ENCODE measurements around the gene AS3MT.
A peak's percentile ranks its signal among the peaks of the same experiment; 100 is the strongest.

Gene AS3MT

DNA sequence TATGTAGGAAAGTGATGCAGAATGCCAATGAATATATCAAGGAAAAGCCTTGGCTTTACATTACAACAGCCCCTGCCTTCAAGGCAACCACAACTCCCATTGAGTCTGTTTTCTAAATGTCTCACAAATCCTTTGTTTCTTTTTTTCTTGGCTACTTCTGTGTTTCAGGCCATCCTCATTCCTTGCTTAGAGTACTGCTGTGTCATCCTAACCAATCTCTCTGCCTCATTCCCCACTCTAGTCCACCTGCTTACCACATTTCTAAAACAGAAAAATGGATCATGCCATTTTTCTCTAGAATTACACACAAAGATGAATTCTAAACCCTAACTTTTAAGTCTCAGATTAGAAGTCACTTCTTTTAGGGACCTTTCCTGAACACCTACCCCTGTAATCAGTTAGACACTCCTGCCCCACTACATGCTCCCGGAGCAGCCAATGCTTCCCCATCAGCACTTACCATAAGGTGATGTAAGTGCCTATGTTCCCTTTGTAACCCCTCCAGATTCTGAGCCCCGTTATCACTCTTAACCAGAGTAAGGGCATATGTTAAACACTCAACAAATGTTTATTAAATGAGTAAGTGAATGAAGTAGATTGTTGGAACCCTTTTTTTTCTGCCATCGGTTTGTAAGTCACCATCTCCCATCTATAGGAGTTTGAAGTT lies 12.4 kb upstream of the AS3MT start:
- DNase-seq: no peak

DNA sequence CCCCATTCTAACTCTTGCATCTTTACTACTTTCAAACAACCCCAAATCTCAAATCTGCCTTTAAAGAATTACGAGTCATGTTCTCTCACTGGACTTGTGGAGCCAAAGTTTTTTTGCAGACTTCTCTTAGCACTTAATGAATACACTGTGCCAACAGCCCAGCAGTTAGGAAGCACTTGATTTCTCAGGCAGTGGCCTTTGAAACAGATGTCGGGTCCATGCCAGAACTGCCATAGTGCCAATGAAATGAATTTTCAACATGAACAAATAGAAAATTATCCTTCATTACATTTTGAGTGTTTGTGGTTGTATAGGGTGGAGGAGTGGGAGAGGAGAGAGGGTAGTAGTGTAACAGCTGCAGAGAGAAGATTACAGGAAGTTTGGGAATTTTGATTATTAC lies 9.4 kb upstream of the AS3MT start:
- DNase-seq: no peak

DNA sequence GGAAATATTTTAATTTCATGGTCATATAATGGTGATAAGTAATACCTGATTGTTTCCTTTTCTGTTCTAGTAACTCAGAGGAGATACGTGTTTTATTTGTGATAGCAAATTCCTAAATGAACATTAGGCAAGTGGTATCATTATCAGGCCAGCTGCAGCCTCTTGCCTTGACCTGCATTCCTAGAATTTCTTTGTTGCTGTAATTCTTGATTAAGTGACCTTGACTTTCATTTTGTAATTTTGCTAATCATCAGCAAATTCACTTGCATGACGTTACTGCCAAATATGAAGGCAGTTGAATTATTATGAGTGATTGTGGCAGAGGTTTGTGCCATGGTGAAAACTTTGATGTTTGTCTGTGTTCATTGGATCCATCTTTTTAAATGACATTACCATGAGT lies 5.6 kb upstream of the AS3MT start:
- DNase-seq: no peak

DNA sequence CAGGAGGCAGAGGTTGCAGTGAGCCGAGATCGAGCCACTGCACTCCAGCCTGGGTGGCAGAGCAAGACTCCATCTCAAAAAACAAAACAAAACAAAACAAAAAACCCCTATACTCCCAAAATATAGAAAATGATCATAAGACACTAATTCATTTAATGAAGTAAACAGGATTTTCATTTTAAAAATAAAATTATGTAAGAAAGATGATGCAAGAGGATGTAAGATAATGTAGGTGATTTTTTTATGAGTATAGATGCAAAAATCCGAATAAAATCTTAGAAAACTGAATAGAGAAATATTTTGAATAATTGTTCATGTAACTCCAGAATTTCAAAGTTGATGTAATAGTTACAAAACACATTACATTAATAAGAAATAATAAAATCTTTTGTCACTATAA lies 3.6 kb upstream of the AS3MT start:
- no peak for DNase-seq

DNA sequence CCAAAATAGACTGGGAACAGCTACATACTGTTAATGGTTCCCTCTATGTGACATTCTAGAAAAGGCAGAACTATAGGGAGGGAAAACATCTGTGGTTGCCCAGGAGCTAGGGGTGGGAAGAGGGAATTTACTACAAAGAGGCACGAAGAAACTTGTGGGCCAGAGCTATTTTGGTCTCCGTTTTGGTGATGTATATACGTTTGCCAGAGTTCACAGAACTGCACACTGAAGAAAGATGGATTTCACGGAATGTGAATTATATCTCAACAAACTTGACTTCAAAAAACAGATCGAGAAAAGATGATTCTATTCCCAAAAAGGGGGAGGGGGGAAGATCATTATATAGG lies 386 bp upstream of the AS3MT start:
- no peak for DNase-seq

DNA sequence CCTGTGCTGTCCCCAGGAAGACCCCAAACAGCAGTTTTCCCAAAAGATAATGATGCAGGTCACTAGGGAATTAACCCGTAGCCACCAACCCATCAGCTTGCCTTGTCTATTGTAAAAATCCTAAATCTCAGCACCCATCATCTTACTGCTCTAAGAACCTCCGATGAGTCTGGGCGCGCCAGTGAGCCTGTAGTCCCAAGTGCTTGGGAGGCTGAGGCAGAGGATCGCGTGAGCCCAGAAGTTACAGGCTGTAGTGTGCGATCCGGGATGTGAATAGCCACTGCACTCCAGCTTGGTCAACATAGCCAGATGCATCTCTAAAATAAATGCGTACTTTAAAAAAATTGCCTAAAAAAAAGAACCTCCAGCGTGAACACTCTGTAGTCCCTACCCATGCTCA lies 951 bp downstream of the AS3MT start:
- DNase-seq: no peak

DNA sequence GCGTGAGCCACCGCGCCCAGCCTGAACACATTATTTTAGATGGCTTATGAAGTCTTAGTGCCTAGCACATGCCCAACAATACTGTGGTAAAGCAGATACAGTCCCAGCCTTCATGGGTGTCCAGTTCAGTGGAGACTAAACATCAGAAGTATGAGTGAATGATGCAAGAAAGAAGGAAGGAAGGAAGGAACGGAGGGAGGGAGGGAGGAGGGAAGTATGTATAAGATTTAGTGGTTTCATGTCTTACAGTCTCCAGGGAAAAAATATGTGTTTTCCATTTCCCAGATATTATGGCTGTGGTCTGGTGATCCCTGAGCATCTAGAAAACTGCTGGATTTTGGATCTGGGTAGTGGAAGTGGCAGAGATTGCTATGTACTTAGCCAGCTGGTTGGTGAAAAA lies 2.9 kb downstream of the AS3MT start:
- DNase-seq: no peak

DNA sequence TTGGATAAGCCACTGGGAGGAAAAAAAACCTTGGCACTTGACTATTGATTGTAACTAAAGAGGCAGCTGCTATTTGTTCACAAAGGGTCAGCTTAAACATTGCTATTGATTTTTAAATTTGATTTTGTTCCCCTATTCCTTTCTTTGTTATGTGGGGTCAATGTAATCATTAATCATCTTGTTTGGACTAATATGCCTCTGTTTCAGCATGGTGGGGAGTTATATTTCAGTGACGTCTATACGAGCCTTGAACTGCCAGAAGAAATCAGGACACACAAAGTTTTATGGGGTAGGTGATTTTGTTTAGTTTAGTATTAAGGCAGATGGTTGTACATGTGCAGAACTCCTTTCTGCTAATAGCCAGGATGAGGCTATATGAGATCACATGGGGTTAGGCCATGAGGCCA lies 7.5 kb downstream of the AS3MT start:
- DNase-seq: no peak

DNA sequence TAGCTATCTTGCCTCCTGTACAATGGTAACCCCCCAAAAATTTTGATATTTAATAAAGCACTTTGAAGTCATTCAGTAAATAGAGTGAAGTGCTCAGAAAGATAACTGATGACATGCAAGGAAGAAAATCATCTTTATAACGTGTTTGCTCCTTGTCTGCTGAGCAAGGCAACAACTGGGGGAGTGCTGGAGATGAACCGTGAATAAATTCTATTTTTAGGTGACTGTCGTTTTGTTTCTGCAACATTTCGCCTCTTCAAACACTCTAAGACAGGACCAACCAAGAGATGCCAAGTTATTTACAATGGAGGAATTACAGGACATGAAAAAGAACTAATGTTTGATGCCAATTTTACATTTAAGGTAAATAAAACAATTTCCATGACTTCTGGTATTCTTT lies 9.4 kb downstream of the AS3MT start:
- DNase-seq: no peak

DNA sequence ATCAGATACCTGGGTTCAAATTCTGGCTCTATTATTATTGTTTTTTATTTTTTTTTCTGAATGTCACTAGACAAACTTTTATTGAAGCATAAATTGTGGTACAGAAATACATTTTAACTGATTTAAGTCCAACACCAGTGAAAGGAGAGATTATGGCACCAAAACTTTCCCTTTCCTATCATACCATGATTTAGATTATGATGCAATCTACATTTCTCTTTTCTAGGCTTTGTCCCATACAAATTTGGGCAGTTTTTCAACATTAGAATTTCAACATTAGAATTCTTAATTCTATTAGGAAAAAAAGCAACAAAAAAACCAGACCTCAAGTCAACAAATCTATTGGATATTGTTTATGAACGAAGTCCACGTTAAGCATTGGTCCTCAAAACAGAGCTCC lies 11.0 kb downstream of the AS3MT start:
- no peak for DNase-seq

DNA sequence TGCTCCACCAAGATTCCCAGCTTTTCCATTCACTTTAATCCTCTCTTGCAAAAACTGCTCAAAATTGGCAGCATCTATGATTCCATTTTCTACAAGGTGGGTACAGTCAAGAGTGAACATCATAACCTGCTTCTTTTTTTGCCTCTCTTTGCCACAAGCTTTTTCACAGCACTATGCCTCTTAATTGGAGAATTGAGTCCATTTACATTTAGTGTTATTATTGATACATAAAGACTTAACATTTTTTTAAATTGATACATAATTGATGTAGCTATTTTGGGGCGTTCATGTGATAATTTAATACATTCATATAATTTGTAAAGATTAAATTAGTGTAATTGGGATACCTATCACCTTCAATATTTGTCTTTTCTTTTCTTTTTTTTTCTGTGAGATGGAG lies 18.8 kb downstream of the AS3MT start:
- DNase-seq: no peak

DNA sequence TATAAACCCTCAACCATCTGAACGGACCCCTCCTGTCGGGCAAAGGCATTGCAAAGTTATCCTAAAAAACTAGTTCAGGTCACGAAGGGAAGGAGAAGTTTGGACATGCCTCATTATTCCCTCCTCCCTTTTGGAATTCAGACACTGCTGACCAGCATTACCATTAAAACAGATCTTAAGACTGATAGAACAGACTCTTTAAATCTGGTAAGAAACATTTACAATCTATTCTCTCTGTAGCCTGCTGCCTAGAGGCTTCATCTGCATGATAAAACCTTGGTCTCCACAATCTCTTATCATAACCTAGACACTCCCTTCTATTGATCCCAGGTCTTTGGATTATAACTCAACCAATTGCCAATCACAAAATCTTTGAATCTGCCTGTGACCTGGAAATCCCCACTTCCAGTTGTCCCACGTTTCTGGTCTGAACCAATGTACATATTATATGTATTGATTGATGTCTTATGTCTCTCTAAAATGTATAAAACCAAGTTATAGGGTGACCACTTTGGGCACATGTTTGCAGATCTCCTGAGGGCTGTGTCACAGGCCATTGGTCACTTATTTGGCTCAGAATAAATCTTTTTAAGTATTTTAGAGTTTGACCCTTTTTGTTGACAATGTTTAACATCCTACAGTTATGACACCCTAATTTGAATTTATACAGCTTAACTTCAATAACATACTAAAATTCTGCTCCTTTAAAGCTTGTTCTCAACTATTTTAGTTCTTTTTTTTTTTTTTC lies 25.4 kb downstream of the AS3MT start:
- no peak for DNase-seq

DNA sequence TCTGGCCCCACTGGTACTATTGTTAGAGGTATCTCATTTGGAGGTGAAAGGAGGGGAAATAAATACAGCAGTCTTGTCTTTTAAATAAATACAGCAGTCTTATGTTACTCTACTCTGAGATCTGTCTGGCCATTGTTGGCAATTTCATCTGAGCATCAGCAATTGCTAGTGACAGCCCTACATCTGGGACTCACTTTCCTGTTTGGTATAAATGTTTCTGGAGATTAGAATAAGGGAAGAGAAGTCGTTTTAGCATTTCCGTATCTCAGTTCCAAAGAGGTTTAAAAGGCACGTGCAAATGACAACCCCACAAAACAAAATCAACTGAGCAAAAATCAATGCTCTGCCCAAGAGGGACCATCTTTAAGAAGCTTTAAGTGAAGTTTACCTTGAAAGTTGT lies 30.7 kb downstream of the AS3MT start:
- DNase-seq: no peak

DNA sequence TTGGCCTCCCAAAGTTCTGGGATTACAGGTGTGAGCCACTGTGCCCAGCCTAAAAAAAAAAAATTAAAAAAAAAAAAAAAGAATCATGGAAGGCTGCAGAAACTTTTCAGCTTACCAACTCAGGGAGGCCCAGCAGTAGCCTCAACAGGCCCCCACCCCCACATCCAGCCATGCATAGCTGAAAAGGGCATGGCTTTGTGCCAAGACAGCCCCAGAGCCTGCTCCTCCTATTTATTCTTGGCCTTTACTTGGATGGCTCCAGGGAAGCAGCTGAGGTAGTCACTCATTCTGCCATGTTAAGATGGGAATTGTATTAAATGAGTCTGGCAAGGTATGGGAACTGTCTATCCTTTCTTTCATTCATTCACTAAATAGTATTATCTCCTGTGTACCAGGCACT lies 35.1 kb downstream of the AS3MT start:
- no peak for DNase-seq

DNA sequence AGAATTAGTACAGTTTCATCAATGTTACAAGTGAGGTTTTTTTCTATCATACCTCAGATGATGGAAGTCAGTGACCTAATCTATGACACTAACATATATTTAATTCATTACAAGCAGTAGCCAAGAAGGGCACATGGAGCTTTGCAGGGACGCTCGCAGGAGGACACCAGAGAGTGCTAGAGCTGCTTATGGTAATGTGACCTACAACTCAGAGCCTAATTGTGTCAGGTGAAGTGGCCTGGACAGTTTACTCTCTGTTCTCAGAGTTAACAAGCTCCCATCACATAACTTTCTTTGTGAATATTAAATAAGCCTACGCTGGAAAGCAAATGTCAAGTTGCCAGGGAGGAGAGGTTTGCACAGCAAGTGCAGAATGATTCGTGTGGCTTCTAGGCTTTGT lies 37.2 kb downstream of the AS3MT start:
- DNase-seq: no peak

DNA sequence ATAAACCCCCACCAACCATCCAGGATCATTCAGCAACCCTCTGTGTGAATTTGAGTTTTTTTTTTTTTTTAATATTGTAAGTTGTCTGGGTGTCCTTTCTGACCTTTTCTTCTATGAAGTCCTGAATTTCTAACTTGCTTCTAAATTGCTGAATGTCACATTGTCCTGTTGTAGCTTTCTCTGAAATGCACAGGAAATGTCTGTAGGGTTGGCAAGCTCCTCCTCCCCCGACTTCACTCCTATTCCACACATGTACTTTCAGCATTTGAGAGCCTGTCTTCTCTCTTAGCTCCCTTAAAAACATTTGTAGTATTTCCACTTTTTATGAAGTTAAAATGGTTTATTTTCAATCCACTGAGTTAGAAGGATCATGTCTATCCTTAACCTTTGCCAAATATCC lies 45.5 kb downstream of the AS3MT start:
- DNase-seq: no peak

DNA sequence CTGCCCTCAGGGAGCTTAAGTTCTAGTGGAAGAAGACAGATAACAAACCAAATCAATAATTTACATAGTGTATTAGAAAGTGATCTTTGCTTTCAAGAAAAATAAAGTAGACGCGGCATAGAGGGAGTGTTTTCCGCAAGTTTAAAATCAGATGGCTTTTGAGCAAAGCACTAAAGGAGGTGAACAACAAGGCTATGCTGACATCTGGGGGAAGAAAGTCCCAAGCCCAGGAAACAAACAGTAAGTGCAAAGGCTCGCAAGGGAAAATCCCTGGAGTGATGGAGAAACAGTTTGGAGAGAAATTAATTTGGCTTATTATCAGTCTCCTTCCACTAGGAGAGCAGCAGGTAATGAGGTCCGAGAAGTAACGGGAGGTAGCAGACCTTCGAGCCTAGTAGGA lies 46.9 kb downstream of the AS3MT start:
- no peak for DNase-seq

DNA sequence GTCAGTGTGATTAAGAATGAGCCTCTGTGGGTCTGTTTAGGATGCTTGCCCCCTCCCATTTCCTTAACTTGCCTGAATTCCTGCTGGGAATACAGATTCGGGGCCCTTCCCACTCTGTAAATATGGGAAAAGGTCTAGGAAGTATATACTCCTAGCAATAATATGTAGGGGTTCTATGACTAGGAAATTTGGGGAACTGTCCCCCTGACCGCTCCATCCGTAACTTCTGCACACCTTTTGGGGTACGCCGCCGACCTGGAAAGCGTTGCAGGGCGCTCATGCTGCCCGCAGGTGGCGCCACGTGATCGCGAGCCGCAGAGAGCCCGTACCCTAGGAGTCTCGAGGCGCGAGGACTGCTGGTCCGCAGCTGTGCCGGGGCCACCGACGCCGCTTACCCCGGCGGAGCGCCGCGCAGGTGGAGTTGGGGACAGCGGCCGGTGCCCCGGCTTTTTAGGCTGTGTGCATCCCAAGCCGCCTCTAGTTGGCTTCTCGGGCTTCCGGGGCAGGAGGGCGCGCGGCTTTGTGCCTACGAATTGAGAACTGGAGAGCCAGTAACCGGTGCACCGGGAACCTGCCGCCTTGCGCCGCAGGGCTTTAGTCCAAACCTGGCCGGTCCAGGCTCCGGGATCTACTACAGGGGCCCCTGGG lies 48.2 kb downstream of the AS3MT start:
- DNase-seq: no peak

DNA sequence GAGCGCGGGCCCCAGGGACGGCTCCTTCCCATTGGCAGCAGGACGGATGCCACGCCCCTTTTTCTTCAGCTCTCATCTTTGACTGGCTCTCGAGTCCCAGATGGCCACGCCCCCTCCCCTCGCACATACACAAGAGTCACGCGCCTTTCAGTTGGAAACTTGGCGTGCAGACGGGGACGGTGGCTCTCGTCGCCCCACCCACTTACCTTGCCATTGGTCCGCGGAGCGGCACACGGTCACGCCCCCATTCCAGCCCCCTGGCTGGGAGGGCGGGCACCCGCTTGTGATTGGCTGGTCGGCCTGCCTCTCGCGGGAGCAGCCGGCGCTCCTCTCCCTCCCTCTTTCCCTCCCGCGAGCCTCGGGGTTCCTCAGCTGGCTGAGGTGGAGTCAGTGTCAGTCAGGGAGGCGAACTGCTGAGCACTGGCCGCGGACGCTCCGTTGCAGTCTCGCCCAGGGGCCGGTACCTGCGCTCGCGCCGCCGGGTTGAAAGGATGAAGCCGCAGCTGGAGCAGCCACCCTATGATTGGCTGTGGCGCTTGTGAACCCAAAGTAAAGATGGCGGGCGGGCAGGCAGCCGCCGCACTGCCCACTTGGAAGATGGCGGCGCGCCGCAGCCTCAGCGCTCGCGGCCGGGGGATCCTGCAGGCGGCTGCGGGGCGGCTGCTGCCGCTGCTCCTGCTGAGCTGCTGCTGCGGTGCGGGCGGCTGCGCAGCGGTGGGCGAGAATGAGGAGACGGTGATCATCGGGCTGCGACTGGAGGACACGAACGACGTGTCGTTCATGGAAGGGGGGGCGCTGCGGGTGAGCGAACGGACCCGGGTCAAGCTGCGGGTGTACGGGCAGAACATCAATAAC lies 48.9 kb downstream of the AS3MT start, which contains the start of gene CNNM2:
TSS of gene CNNM2 (plus strand) at position 333 of the 855 bp plus-strand sequence. CDS start at position 520, 187 bp downstream.
- DNase-seq: peak; percentile 100

DNA sequence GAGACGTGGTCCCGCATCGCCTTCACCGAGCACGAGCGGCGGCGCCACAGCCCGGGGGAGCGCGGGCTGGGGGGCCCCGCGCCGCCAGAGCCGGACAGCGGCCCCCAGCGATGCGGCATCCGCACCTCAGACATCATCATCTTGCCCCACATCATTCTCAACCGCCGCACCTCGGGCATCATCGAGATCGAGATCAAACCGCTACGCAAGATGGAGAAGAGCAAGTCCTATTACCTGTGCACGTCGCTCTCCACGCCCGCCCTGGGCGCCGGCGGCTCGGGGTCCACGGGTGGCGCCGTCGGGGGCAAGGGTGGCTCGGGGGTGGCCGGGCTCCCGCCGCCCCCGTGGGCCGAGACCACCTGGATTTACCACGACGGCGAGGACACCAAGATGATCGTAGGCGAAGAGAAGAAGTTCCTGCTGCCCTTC lies 49.6 kb downstream of the AS3MT start:
- no peak for DNase-seq

DNA sequence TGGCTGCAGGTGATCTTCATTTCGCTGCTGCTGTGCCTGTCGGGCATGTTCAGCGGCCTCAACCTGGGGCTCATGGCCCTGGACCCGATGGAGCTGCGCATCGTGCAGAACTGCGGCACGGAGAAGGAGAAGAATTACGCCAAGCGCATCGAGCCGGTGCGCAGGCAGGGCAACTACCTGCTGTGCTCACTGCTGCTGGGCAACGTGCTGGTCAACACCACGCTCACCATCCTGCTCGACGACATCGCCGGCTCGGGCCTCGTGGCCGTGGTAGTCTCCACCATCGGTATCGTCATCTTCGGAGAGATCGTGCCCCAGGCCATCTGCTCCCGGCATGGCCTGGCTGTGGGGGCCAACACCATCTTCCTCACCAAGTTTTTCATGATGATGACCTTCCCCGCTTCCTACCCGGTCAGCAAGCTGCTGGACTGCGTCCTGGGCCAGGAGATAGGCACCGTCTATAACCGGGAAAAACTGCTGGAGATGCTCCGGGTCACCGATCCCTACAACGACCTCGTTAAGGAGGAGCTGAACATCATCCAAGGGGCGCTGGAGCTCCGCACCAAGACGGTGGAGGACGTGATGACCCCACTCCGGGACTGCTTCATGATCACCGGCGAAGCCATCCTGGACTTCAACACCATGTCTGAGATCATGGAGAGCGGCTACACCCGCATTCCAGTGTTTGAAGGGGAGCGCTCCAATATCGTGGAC lies 50.1 kb downstream of the AS3MT start:
- DNase-seq: no peak

DNA sequence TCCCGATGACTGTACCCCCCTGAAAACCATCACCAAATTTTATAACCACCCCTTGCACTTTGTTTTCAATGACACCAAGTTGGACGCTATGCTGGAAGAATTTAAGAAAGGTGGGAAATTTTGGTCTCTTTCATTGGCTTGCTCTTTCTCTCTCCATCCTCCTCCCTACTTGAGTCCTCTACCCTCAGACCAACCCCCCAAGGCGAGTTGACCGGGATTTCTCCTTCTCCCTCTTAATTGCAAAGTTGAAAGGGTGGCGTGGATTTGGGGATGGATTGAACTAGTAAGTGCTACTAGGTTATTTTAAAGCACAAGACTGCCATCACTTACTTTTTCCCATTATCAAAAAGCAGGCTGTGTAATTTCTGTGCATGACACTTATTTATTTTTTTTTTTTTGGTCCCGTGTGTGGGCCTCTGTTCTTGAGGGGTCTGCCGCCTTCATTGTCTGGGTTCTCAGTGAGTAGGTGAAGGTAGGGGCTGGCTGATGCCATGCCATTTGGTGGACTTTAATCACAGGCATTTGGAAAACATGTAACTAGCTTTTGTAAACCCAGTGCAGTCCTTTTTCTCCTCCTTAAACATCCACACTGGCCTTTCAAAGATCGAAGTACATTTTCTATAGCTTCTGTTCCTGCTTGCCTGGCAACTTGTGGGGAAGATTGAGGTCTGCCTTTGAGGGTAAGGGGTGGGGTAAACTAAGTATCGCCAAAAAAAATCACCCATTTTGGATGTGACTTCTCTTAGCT lies 50.9 kb downstream of the AS3MT start:
- DNase-seq: no peak
